HTERT RPE-1 (cell line): ENCODE results near the gene SPEG.

ENCODE experiments used
- in situ Hi-C: fragments of 300-500 bp; cut with MboI; formaldehyde crosslinking; loops from 4 replicates; pipeline ENCODE4 v1.14.3; 2020; ENCODE audit warnings: low sequenced_read_pairs

SPEG gene

DNA sequence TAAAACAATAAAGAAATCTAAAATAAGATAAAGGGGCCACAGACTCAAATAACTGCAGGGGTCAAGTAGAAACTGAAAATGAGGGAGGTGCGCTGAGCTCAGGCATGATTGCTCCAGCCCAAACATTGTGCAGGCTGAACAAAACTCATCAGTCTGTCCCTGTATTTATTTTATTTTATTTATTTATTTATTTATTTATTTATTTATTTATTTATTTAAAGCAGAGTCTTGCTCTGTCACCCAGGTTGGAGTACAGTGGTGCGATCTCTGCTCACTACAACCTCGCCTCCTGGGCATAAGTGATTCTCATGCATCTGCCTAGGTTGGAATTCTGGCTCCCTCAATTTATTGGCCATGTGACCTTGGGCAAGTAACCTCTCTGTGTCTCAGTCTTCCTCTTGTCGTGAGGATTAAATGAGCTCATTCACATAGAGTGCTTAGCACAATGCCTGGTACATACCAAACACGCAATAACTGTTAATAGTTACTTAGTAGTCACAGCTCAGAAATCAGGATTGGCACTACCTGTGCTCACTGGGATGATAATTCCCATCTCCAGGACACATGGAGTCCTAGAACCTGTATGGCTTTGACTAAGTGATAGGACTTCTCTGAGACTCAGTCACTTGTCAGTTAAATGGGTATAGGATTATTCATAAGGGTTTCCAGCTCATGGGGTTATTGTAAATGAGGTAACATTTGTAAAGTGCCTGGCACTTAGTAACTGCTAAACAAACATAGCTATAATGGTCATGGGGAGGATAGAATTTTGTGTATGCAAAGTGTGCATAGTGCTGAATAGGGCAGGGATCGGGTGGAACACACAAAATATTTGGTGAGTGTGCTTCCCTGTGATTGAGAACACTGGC, 6.0 kb downstream of the SPEG start:
- in situ Hi-C loops, result no loop called here

DNA sequence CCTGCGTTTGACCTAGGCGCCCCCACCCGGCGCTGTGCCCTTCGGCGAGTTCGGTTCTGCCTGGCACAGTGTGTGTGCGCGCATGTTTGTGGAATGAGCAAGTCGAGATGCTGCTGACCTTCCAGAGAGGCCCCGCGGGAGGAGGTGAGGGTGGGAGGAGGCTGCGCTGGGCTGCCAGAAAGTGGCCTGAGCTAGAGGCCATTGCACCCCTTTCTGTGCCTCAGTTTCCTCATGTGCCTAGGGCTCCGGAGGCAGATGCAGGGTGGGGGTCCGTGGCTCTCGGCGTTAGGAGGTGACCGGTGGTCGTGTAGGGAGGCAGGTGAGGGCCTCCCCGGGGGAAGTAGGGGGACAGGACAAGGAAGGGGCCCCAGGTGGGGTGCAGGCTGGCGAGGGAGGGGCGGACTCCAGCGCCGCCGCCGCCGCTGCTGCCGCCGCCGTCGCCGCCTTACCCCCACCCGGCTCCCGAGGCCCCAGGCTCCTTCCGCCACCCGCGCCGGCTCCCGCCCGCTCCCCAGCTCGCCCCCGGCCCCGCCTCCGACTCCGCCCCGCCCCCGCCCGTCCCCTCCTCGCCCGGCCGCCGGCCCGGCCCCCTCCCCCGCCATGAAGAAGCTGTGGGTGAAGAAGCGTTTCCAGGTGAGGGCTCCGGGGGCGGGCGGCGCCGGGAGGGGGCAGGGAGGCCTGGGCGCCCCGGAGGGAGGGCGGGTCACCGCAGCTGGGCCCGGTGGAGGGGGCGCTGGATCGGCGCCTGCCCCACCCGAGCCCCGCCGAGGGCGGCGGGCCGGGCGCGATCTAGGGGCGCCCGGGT, 7.0 kb downstream of the SPEG start:
- in situ Hi-C loops, result no loop called here

DNA sequence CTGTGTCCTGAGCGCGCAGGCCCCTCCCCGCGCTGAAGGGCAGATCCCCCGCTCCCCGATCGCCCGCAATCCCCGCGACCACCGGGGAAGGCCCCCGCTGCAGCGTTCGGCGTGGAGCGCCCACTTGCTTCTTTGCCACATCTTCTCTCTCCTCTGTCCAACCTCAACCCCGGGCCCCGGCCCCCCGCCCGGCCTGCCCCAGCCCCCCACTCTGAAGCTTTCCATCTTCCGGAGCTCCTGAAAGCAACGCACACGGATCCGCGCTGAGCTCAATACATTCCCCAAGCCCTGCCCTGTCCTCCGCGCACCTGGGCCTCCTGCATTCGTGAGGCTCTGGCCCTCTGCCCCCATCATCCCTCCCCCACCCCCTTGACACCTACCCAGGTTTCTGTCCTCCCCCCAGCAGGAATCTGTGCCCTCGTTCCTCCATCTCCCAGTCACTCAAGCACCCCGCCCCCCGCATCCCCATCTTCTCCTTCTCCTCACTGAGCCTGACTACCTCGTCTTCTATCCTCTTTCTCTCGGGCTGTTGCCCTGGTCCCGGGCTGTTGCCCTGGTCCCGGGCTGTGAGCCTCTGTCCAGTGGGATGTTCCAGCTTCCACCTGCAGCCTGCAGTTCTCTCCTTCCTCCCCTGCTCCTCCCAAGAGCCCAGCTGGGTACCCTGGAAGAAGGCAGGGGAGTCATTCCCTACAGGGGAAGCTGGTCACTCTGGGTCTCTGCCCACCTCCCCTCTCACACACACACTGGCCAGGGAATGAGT, 7.8 kb downstream of the SPEG start:
- in situ Hi-C loops, result no loop called here

DNA sequence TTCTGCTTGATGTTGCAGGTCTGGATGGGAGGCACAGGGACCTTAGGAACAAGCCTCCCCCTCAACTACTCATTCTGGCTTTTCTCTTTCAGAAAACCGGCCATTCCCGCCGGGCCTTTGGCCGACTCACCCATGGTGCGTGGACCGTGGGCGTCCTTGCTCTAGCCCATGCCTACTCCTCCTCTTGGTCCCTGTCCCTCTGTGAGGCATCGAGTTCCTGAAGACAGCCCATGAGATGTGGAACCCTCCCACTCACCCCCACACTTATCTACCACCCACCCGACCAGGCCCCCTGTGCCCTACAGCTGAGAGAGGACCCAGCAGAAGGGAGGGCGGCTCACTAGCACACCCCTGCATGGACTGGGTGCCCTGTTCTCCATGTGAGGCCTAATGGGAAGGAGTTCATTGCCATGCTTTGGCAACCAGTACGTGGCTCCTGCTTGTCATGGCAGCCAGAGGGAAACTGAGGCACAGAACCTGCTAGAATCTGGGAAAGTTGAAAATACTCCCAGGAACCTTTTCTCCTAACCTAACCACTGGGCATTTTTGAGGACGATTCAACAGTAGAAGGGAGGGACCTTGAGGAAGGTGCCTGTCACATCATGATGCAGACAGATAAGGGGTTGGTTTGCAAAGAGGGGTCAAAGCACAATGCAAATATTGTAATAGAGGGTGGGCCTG, 8.5 kb downstream of the SPEG start:
- in situ Hi-C loops, result no loop called here

DNA sequence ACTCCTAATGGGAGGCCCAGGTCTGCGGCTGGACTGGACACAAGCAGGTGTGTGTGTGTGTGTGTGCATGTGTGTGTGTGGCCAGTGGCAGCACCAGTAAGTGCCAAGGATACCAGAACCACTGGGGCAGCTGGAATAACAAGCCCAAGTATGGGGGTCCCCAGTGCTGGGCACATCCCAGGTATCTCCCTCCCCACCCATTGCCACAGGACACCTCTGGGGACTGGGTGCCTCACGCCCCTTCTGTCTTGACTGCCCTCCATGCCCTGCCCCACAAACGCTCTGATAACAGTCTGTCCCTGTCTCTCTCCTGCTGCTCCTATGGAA, 9.0 kb downstream of the SPEG start:
- in situ Hi-C loops, result no loop called here

DNA sequence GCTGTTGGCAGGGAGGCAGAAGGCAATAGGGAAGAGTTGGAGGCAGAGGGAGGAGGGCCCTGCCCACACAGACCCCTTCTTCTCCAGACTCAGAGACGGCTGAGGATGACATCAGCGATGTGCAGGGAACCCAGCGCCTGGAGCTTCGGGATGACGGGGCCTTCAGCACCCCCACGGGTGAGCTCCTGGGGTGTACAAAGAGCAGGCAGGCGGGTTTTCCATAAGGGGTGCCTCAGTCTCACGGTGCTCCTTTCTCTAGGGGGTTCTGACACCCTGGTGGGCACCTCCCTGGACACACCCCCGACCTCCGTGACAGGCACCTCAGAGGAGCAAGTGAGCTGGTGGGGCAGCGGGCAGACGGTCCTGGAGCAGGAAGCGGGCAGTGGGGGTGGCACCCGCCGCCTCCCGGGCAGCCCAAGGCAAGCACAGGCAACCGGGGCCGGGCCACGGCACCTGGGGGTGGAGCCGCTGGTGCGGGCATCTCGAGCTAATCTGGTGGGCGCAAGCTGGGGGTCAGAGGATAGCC, 10.0 kb downstream of the SPEG start:
- in situ Hi-C loops, result no loop called here

DNA sequence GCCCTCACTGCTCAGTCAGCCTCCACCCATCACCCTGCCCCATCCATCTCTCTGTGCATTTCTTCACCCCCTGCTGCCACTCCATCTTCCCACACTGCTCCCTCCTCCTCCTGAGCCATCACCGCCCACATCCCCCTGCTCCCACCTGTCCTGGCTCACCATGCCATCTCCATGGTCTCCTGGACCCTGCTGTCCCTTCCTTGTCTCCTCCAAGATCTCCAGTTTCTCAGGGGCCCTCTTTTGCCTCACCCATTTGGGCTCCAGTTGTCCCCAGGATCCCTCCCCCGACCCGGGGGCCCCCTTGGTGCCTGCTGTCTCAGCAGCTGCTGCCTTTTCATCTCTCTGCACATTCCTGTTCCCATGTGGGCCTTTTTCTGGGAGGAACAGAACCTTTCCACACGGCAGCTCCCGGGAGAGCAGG, 10.6 kb downstream of the SPEG start:
- in situ Hi-C loops, result no loop called here

DNA sequence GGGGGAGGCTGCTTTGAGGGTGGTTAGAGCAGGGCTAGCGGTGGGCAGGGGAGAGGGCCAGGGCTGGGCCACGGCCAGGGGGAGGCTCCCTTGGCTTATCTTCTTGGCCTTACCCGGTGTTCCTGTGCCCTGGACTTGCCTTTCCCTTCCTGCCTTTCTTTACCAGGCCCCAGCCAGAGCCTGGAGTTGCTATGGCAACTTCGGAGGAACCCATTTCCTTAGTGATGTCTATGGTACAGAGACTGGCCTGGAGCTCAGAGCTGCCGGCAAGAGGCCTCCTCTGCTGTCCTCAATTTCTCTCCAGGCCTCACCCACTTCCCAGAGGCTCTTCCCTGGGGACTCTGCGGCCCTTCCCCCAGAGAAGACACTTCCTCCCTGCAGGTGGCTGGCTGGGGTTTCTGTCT, 11.5 kb downstream of the SPEG start:
- in situ Hi-C loops, result no loop called here

DNA sequence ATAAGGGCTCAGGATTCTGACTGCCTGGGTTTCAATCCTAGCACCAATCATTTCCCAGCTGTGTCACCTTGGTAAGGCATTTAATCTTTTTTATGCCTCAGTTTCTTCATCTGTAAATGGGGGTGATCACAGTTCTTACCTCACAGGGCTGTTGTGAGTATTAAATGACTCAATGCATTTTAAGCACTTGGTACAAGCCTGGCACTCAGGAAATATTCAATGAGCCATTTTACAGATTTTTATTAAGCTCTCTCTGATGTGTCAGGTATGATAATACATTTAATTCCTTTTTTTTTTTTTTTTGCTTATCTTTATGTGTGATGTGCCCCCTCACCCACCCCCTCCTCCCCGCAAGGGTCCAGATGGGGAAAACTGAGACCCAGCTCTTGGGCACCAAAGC, 12.0 kb downstream of the SPEG start:
- in situ Hi-C loops, result no loop called here

DNA sequence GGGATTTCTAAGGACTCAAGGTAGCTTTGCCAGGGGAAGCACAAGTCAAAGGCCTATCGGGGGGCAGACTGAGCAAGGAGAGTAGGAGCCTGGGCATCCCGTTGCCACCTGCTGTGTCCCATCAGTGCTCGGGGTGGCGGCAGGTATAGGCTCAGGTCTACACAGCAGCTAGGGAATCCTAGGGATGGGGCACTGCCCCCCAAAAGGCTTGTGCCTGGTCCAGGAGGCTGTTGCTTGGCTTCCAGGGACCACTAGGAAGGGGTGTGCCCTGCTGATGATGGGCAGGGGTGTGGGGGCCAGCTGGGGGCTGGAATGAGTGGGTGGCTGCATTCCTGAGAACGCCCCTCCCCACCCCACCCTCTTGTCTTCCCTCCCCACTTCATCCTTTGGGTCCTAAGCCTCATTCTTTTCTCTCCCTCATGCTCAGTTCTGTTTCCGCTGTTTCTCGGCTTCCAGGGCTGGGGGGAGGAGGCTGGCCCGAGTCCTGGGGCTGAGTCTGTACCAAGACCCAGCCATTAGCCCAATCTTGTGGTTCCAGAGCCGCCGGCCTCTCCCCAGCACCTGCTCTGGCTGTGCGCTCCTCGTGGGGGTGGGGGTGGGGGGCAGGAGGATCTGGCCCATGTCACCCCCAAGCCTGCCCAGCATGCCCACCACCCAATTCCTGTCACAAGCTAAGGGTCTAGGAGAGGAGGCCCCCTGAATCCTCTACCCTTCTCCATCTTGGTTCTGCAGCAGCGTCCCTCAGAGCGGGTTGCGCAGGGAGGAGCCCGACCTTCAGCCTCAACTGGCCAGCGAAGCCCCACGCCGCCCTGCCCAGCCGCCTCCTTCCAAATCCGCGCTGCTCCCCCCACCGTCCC, 12.8 kb downstream of the SPEG start:
- in situ Hi-C loops, result no loop called here

DNA sequence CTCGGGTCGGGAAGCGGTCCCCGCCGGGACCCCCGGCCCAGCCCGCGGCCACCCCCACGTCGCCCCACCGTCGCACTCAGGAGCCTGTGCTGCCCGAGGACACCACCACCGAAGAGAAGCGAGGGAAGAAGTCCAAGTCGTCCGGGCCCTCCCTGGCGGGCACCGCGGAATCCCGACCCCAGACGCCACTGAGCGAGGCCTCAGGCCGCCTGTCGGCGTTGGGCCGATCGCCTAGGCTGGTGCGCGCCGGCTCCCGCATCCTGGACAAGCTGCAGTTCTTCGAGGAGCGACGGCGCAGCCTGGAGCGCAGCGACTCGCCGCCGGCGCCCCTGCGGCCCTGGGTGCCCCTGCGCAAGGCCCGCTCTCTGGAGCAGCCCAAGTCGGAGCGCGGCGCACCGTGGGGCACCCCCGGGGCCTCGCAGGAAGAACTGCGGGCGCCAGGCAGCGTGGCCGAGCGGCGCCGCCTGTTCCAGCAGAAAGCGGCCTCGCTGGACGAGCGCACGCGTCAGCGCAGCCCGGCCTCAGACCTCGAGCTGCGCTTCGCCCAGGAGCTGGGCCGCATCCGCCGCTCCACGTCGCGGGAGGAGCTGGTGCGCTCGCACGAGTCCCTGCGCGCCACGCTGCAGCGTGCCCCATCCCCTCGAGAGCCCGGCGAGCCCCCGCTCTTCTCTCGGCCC, 13.6 kb downstream of the SPEG start:
- in situ Hi-C loops, result no loop called here

DNA sequence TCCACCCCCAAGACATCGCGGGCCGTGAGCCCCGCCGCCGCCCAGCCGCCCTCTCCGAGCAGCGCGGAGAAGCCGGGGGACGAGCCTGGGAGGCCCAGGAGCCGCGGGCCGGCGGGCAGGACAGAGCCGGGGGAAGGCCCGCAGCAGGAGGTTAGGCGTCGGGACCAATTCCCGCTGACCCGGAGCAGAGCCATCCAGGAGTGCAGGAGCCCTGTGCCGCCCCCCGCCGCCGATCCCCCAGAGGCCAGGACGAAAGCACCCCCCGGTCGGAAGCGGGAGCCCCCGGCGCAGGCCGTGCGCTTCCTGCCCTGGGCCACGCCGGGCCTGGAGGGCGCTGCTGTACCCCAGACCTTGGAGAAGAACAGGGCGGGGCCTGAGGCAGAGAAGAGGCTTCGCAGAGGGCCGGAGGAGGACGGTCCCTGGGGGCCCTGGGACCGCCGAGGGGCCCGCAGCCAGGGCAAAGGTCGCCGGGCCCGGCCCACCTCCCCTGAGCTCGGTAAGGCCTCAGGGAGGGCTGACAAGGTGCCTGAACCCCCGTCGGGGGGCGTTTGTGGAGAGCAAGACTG, 14.2 kb downstream of the SPEG start:
- in situ Hi-C loops, result no loop called here

DNA sequence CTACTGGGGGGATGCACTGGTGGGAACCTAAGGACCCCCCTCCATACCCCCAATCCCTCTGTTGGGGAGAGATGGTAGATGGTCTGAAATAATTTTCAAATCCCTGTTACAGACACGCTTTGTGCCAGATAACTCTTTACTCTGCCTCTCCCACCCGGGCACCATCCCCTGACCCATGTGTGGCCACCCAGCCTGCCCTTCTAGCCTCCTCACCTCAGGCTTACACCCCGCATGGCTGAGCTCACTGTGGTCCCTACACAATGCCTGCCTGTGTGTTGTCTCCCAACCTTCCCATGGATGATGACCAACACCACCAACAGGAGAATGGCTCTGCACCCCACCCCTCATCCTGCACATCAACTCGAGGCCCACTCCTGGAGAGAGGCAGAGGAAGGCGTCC, 15.0 kb downstream of the SPEG start:
- in situ Hi-C loops, result no loop called here

DNA sequence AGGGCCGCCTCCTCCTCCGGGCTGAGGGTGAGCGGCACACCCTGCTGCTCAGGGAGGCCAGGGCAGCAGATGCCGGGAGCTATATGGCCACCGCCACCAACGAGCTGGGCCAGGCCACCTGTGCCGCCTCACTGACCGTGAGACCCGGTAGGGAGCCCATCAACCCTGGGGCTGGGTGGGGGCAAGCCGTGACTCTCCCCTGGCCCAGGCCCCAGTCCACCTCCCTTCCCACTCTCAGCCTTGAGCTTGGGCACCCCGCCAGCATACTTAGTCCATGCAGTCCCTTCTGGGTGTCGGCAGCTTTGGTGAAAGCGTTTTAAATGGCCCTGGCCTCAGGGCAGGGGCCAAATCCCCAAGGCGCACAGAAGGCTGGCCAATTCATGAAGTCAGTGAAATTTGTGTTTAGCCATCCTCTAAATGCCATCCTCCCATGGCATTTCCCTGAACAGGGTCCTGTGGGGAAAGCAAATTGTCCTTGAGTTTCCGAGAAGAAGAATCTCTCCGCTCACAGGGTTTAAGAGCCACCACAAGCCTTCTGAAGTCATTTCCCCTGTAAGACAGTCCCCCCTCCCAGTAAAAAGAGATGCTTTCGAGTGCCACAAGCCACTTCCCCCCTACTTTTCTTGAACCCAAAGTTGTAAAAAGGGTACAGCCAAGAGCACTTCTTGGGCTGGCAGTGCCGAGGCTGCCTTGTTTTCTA, 17.2 kb downstream of the SPEG start:
- in situ Hi-C loops, result no loop called here

DNA sequence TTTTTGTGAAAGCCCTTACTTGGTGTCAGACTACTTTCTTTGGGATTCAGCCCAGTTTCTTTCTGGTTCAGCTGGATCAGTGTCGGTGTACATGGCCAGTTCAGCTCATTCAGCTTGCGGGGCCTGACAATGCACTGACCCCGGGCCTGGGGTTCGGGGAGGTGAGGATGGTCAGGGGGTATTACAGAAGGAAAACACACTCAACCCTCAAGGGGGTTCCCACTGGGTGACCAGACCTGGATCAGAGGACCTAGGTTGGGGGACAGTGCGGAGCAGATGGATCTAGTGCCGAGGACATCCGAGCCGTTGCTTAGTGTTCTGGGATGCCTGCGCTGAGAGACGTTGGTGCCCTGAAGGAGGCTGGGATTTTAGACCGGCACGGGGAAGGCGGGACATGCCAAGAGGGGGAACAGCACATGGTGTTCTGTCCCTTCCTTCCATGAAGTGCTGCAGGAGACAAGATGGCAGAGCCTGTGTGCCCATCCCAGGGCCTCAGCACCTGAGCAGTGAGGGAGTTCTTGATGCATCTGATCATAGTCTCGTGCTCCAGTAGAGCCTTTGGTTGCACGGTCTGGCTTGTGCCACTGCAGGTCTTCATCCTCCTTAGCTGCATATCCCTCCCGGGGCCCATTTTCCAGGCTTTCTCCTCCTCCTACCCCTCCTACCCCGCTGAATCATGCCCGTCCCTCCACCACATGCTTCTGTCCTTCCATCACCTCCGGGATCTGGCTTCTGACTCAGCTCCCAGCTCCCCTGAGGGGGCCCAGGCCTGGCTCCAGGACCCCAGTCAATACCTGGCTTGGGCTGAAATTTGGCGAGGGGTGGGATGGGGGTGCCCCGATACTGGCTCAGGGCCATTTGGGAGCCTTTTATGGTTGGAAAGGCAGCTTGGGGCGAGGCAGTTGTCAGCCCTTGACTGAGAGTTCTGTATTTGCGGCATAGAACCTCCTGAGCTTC, 18.0 kb downstream of the SPEG start:
- in situ Hi-C loops, result no loop called here

DNA sequence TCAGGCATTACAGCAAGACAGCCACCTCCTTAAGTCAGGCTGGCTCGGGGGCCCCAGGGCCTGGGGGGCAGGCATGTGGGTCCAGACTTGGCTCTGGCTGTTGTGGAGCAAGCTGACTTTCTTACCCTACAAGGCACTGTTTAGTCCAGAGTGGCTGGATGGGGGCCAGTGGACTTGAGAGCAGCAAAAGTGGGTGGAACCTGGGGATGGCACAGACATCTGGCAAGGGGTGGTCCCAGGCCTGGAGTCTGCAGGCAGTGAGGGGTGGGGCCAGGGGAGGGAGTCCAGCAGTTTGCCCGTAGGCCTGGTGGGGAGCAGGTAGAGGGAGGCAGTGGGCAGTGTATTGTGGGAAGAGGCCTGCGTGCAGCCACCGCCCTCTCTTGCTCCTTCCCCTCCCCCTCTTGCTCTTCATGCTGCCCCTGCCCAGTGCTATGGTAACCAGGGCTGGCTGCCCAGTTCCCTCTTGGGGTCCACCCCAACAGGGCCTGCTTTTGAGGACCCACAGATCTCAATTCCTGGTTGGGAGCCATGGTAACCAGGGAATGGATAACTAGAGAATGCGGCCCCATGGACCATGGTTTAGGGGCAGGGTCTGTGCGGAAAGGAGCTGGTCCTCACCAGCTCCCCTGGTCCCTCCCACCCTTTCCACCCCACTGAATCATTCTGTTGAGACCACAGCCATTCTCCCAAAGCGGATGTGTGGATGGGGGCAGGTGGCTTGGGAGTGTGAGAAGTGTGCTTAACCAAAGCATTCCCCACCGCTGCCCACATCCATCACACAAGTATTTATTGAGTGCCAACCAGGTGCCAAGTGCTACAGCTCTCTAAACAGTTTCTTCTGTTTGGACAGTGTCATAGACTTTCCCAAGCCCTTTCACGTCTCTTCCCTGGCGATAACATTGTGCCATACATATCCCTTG, 19.3 kb downstream of the SPEG start:
- in situ Hi-C loops, result no loop called here
